ENCODE measurements around the gene UNC5B.
A peak's percentile ranks its signal among the peaks of the same experiment; 100 is the strongest.

UNC5B gene

GRCh38 chr10:71319042-71319799 lies 106.9 kb downstream of the UNC5B start, which contains the start of gene SLC29A3:
Gene SLC29A3, plus strand, starts transcription at chr10:71319259. Its CDS starts 51 bp downstream, at chr10:71319310.
- DNase-seq (ENCODE audit: low spot score): peak; percentile 80

DNA sequence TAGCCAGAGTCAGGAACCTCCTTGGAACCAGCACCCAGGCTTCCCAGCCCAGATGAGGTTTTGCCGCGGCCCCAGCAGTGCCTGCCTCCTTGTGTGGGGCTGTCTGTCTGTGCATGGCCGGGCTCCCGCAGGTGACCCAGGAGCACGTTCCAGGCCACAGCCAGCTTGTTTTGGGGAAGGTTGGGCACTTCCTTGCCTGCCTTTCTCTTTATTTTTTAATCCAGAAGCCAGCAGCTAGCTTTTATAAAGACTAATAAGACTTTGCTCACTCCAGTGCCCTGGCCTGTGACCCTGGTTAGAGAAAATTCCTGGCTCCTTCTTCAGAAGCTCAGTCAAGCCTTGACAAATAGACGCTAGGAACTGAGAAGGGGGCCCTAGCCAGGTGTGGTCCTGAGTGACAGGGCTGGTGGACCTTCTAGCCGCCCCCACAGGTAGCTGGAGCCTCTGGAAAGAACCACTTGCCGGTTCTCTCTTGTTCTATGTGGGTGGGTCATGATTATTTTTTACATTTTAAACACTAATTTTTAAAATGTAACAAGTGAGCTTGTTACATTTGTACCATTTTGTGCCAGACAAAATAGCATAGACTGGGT lies 107.5 kb downstream of the UNC5B start:
- DNase-seq (ENCODE audit: low spot score): no peak

DNA sequence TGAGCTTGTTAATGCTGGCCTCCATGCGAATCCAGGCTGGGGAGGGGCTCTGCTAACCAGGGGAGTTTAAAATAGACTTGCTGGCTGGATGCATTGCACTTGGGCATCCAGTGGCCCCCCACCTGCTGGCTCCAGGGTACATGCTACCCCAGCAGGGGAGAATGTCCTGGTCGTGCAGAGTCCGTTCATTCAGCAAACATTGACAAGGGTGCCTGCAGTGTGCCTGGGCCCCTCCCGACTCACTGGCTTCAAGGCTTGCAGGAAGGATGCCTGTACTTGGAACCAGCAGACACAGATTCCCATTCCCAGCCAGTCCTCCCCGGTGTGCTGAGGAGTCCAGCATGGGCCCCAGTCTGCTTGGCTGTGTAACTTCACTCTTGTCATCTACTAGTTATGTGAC lies 108.2 kb downstream of the UNC5B start:
- DNase-seq (ENCODE audit: low spot score): no peak

- DNase-seq (ENCODE audit: low spot score): no peak
Measured at GRCh38 chr10:71321386-71321785, 109.0 kb downstream of the UNC5B start.

- no peak for DNase-seq (ENCODE audit: low spot score)
Measured at GRCh38 chr10:71323407-71323806, 111.0 kb downstream of the UNC5B start.

DNA sequence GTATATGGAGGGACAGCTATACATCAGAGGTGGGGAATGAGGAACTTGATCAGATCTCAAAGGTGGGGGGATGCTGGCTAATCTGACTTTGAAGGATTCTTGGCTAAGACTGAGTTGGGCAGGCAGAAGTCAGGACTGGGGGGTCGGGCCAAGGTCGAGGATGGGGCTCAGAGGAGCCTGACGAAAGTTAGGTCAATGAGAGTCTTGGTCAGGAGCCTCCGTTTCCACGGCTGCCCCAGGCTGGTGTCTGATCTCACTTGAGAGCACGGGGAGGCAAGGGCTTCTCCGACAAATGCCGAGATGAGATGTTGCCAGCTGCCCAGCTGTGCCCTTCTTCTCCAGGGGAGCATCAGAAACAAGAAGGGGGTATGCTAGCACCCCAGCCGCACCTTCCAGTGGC lies 112.4 kb downstream of the UNC5B start:
- DNase-seq (ENCODE audit: low spot score): no peak

GRCh38 chr10:71325267-71325666 lies 112.9 kb downstream of the UNC5B start:
- no peak for DNase-seq (ENCODE audit: low spot score)

DNA sequence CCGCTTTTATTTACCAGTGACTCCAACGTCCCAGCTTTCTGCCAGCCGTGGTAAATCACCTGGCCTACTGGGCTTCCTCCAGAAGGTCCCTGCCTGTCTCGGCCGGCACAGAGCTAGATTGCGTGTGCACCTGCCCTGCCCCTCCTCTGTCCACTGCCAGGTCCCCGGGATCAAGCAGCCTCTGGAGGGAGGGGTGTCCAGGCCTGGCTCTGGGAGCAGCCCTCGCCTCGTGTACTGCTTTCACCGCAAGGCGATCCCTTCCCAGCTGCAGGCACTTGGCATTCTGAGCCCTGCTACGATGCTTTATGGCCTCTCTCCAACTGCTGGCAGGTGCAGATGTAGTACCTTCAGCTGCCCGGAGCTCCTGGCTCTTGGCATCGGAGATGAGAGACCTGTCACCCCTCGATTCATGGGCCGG lies 114.1 kb downstream of the UNC5B start:
- DNase-seq (ENCODE audit: low spot score): no peak

DNA sequence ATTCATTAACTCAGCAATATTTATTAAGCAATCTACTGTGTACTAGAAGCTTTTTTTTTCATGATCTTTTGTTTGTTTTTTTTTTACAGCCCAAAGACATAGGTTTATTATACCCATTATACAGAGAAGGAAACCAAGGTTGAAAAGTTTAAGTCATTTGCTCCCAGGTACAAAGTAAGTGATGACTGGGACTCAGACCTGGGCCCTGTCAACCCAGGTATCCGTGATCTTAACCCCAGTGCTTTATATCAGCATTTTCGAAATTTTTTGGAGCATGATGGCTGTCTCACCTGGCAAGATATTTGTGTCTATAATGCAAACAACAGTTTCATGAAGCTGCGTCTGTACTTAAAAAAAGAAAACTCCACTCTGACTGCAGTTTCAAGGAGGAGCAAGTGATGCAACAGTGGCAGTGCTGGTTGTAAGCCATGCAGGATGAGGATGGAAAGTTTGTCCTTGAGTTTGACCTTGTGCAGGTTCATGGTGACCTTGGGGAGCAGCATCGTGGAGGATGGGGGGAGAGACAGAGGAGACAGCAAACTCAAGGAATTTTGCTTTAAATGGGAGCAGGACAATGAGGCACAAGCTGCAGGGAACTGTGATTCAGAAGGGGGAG lies 118.5 kb downstream of the UNC5B start:
- DNase-seq (ENCODE audit: low spot score): no peak

GRCh38 chr10:71331736-71332135 lies 119.4 kb downstream of the UNC5B start:
- DNase-seq (ENCODE audit: low spot score): no peak

DNA sequence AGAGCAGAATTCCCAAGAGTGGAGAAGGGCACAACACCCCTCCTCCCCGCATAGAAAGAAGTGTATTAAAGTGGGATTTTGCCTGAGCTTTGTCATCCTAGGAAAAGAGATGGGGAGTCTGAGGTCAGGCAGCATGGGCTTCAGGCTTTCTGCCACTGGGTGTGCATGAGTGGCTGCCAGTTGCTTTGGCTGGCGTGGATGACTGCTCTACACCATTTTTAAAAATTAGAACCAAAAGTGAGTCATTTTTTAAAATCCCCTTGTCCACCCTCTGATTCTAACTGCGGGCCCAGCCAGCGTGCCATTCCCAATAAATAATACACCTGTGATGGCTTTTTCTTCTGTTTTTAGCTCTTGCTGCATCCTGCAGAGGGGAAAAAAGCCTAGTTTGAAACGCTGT lies 120.1 kb downstream of the UNC5B start:
- no peak for DNase-seq (ENCODE audit: low spot score)

- no peak for DNase-seq (ENCODE audit: low spot score)
Measured at GRCh38 chr10:71333129-71333887, 120.9 kb downstream of the UNC5B start.

DNA sequence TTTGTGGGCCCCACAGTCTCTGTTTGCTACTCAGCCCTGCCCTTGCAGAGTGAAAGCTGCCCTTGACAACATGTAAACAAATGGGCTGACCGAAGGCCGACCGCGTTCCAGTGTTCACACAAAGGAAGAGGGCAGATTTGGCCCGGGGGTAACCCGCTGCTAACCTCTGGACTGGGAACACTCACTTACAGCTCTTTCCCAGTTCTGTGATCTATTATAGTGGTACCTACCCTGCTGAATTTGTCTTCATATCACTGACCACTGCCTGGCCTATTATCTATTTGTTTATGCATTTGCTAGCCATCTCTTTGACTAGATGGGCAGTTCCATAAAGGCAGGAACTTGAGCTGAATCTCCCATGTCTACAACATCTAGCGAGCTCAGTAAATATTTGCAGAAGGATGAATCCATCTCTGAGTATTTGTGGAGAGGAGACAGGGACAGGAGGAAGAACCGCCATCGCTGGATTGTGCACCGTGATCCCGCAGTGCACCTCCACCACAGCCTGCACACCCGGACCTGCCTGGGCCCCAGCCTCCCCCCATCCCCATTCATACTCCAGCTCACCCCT lies 121.9 kb downstream of the UNC5B start:
- DNase-seq (ENCODE audit: low spot score): no peak

DNA sequence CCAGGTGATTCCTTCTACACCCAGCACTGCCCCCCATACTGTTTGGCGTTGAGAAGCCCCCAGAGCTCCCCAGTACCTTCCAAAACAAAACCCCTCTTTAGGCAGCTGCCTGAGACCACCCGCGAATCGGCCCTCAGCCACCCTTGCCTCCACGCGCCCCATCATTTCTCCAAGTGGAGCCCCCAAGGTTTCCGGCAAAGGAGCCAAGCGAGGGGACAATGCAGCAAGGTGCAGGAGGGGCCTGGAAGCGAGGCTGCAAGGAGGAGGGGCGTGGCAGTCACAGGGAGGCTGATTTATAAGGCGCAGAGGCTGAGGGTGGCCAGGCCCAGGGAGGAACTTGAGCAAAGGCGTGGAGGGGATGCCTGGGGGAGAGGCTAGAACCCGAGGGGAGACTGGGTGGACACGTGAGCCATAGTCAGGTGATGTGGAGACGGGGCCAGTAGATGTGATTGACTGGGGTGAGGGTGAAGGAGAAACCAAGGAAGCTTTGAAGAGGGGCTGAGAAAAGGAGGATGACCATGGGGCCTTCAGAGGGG lies 122.9 kb downstream of the UNC5B start:
- no peak for DNase-seq (ENCODE audit: low spot score)

- DNase-seq (ENCODE audit: low spot score): no peak
Measured at GRCh38 chr10:71336632-71337031, 124.3 kb downstream of the UNC5B start.

DNA sequence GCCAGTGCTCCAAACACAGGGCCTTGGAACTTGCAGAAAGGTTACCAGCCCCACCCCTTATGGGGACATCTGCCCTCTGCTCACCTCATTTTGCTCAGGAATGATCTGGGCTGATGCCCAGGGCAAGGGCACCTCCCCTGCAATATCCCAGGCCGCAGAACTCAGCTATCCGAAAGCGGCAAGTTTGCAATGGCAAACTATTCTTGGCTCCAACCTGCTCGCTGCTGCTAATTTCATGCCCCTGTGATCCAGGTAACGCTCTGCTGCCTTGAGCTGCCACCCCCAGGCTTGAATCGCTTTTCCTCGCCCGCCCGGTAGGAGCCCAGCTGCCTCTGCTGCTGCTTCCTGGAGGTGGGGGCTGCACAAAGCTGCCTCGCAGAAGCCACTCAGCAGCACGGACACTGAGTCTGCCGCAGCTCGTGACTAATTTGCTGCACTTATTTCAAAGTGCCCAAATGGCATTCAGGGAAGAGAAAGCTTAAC lies 124.9 kb downstream of the UNC5B start:
- no peak for DNase-seq (ENCODE audit: low spot score)

- no peak for DNase-seq (ENCODE audit: low spot score)
Measured at GRCh38 chr10:71338728-71339495, 126.5 kb downstream of the UNC5B start.

- DNase-seq (ENCODE audit: low spot score): no peak
Measured at GRCh38 chr10:71339796-71340589, 127.6 kb downstream of the UNC5B start.

GRCh38 chr10:71342573-71343391 lies 130.4 kb downstream of the UNC5B start:
- DNase-seq (ENCODE audit: low spot score): no peak
